PC-3 (cell line): Measurements from ENCODE around the gene ATP5F1E. TPM values are rescaled to one million over a fixed set of nuclear protein-coding genes. Genes with fewer than 3 reads are reported as not detected.

Experiments used
- ATAC-seq: fragments of 200-7000 bp; cut with Tn5 transposase; 2 replicates; pipeline ENCODE4 v1.9.1; 2020; ENCODE audit warnings: mild to moderate bottlenecking, moderate library complexity
- BruUV-seq: library from RNA; stranded (reverse); fragments of 400-500 nt; replicated peaks from 2 replicates; lab custom pipeline; 2021; lab: Mats Ljungman, UMichigan
- CTCF ChIA-PET: fragments of 300-600 bp; sonication (Branson Sonifier 250); formaldehyde crosslinking; loops from one replicate; lab custom pipeline; 2022; ENCODE audit warnings: antibody characterized with exemption; lab: Charles Lee
- POLR2A ChIA-PET: fragments of 300-600 bp; sonication (Branson Sonifier 250); formaldehyde crosslinking; loops from one replicate; lab custom pipeline; 2022; ENCODE audit warnings: antibody characterized with exemption; ENCODE audit not compliant: unreplicated experiment; lab: Charles Lee
- DNase-seq: peaks from one replicate; pipeline ENCODE4 v3.0.0-alpha.2; 2015
- H2AFZ ChIP-seq: fragments of 300-600 bp; sonication (generic); 2 replicates; pipeline ENCODE4 v1.6.0; 2016; ENCODE audit warnings: antibody characterized with exemption, low read length
- H3F3A ChIP-seq: fragments of 300-600 bp; sonication (generic); one replicate; pipeline ENCODE4 v1.6.0; 2017; ENCODE audit warnings: antibody characterized with exemption, low read length, control low read depth, mild to moderate bottlenecking; ENCODE audit not compliant: unreplicated experiment
- H3K27ac ChIP-seq: fragments of 300-600 bp; sonication (generic); 2 replicates; pipeline ENCODE4 v1.5.1; 2016; ENCODE audit warnings: mild to moderate bottlenecking, low read length
- H3K27me3 ChIP-seq: fragments of 300-600 bp; sonication (generic); 2 replicates; pipeline ENCODE4 v1.6.1; 2016; ENCODE audit warnings: low read length, mixed read lengths
- H3K36me3 ChIP-seq: fragments of 300-600 bp; sonication (generic); 2 replicates; pipeline ENCODE4 v1.6.1; 2016; ENCODE audit warnings: low read depth, mixed run types, low read length, mixed read lengths
- H3K4me1 ChIP-seq: fragments of 300-600 bp; sonication (generic); 2 replicates; pipeline ENCODE4 v1.5.1; 2016; ENCODE audit warnings: low read length; ENCODE audit not compliant: insufficient read depth
- H3K4me2 ChIP-seq: fragments of 300-600 bp; sonication (generic); 2 replicates; pipeline ENCODE4 v1.6.0; 2016; ENCODE audit warnings: low read length
- H3K4me3 ChIP-seq: fragments of 300-600 bp; sonication (generic); 2 replicates; pipeline ENCODE4 v1.5.1; 2016; ENCODE audit warnings: mild to moderate bottlenecking, low read length, mixed read lengths
- H3K79me2 ChIP-seq: fragments of 300-600 bp; sonication (generic); 2 replicates; pipeline ENCODE4 v1.6.1; 2017; ENCODE audit warnings: low read length, mixed read lengths
- H3K9ac ChIP-seq: fragments of 300-600 bp; sonication (generic); 2 replicates; pipeline ENCODE4 v1.6.0; 2016; ENCODE audit warnings: mild to moderate bottlenecking, low read length
- H3K9me2 ChIP-seq: fragments of 300-600 bp; sonication (generic); replicated peaks from 2 replicates; pipeline ENCODE4 v1.6.1; 2016; ENCODE audit warnings: mixed run types, low read length, mixed read lengths
- H3K9me3 ChIP-seq: fragments of 300-600 bp; sonication (generic); 2 replicates; pipeline ENCODE4 v1.6.1; 2016; ENCODE audit warnings: low read length, mixed read lengths
- H4K20me1 ChIP-seq: fragments of 300-600 bp; sonication (generic); 2 replicates; pipeline ENCODE4 v1.6.1; 2016; ENCODE audit warnings: low read length, mixed read lengths
- CTCF ChIP-seq: fragments of 300-600 bp; sonication (generic); conservative IDR thresholded peaks from 2 replicates; pipeline ENCODE4 v1.5.1; 2017; ENCODE audit warnings: antibody characterized with exemption, low read depth, mild to moderate bottlenecking, low read length
- EZH2 ChIP-seq: fragments of 300-600 bp; sonication (generic); IDR thresholded peaks from one replicate; pipeline ENCODE4 v1.6.1; 2017; ENCODE audit warnings: antibody characterized with exemption, mild to moderate bottlenecking, low read length; ENCODE audit not compliant: unreplicated experiment
- EZH2phosphoT487 ChIP-seq: fragments of 300-600 bp; sonication (generic); IDR thresholded peaks from 2 replicates; pipeline ENCODE4 v1.6.1; 2018; ENCODE audit warnings: mild to moderate bottlenecking, antibody characterized with exemption, low read length, borderline replicate concordance
- intact Hi-C: fragments of 100-400 bp; cut with micrococcal nuclease; formaldehyde crosslinking; loops from 2 replicates; pipeline ENCODE4 v1.9.0; 2023
- total RNA-seq: library from RNA; depleted of rRNA; stranded (reverse); fragments of >200 nt; gene quantifications from 2 replicates; pipeline ENCODE4 v1.2.3, GENCODE V29; 2014

The ATP5F1E gene
- total RNA-seq, 1 experiment from 2014 or later: 58.5 TPM

DNA sequence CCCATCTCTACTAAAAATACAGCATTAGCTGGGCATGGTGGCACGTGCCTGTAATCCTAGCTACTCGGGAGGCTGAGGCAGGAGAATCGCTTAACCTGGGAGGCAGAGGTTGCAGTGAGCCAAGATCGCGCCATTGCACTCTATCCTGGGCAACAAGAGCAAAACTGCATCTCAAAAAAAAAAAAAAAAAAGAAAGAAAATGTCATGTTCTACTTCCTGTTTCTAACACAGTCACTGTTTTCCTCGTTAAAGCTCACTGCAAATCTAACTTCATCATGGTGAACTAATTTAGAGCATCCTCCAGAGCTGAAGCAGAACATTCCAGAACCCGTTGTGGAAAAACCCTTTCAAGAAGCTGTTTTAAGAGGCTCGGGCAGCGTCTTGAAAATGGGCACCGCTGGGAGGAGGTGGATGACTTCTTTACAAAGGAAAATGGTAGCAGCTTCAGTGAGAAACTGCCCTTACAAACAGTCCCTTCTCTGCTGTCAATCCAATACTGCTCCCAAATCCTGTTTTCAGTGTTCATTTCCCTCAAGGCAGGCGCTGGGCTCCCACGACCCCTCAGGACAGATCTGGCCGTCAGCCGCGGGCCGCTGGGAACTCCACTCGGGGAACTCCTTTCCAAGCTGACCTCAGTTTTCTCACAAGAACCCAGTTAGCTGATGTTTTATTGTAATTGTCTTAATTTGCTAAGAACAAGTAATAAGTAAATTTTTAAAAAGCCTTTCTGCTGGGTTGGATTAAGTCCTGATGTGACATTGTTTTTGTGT lies 37.6 kb downstream of the ATP5F1E start:
- Histone ChIP-seq H3K4me2 (no peak overlapping the region), H3F3A (no peaks in the 10 kb centered on the region), H4K20me1 (no peaks in the 10 kb centered on the region), H3K4me3 (no peak overlapping the region), H2AFZ (no peak overlapping the region), H3K4me1 (peaks cover 19% of the 10 kb centered on the region), H3K79me2 (no peaks in the 10 kb centered on the region), H3K9me2 (no peaks in the 10 kb centered on the region), H3K27ac (no peak overlapping the region), H3K27me3 (no peaks in the 10 kb centered on the region), H3K36me3 (peaks cover 73% of the 10 kb centered on the region), H3K9ac (no peak overlapping the region), H3K9me3 (no peaks in the 10 kb centered on the region)
- DNase-seq: no peak
- CTCF ChIA-PET: interaction anchor here (0.6 kb wide), 1 partner anchor 13 kb away, joined by 3 read pairs; the partner anchor contains the start of gene NELFCD
- intact Hi-C loops: loop anchor here (5.0 kb wide), 1 partner anchor 38 kb away; the partner anchor contains the start of gene ATP5F1E
- BruUV-seq: TSS peak; percentile 26
- no peak for TF ChIP-seq EZH2
- TF ChIP-seq CTCF: no peak
- TF ChIP-seq EZH2phosphoT487: no peak
- POLR2A ChIA-PET: no interaction called here
- ATAC-seq: no peak

GRCh38 chr20:58993332-58994248 lies 38.5 kb downstream of the ATP5F1E start:
- Histone ChIP-seq H3K27me3 (no peaks in the 10 kb centered on the region), H3K9me3 (no peaks in the 10 kb centered on the region), H3K9ac (no peak overlapping the region), H3K4me1 (peaks cover 19% of the 10 kb centered on the region), H3K36me3 (peaks cover 83% of the 10 kb centered on the region), H3F3A (no peaks in the 10 kb centered on the region), H3K9me2 (no peaks in the 10 kb centered on the region), H3K79me2 (no peaks in the 10 kb centered on the region), H2AFZ (no peak overlapping the region), H4K20me1 (no peaks in the 10 kb centered on the region), H3K27ac (no peak overlapping the region), H3K4me3 (no peak overlapping the region), H3K4me2 (no peak overlapping the region)
- POLR2A ChIA-PET: no interaction called here
- intact Hi-C loops: loop anchor here (5.0 kb wide), 1 partner anchor 39 kb away; the partner anchor contains the start of gene ATP5F1E
- ATAC-seq (peak; percentile 73), DNase-seq (peak; percentile 25)
- no TSS peak for BruUV-seq
- TF ChIP-seq EZH2 (no peak), EZH2phosphoT487 (no peak), CTCF (no peak)
- CTCF ChIA-PET: interaction anchor here (0.7 kb wide), 1 partner anchor 61 kb away, joined by 17 read pairs; no protein-coding TSS in a partner anchor
